Neural cell (in vitro differentiated cells): ENCODE measurements around the gene MTHFD1L. TPM values are rescaled to one million over a fixed set of nuclear protein-coding genes. Genes with fewer than 3 reads are reported as not detected.

Experiments
- H2AFZ ChIP-seq: fragments of 200-600, 300-800 bp; sonication (generic), shearing (Covaris generic); 2 replicates; pipeline ENCODE4 v1.6.0; 2014; ENCODE audit warnings: low read depth, mild to moderate bottlenecking, antibody characterized with exemption, low read length, moderate library complexity
- H3F3A ChIP-seq: fragments of 200-600 bp; shearing (Covaris generic); 2 replicates; pipeline ENCODE4 v1.6.1; 2016; ENCODE audit warnings: mild to moderate bottlenecking, moderate library complexity, mixed read lengths, antibody characterized with exemption, low read length; ENCODE audit not compliant: insufficient read depth, poor library complexity, severe bottlenecking
- H3K27ac ChIP-seq: fragments of 200-600, 300-800 bp; sonication (generic), shearing (Covaris generic); 2 replicates; pipeline ENCODE4 v1.5.1; 2014; ENCODE audit warnings: mild to moderate bottlenecking, low read length, moderate library complexity
- H3K27me3 ChIP-seq: fragments of 300-800, 200-600 bp; sonication (generic), shearing (Covaris generic); 2 replicates; pipeline ENCODE4 v1.6.0; 2014; ENCODE audit warnings: mild to moderate bottlenecking, low read depth, low read length, moderate library complexity; ENCODE audit not compliant: insufficient read depth
- H3K36me3 ChIP-seq: fragments of 300-800, 200-600 bp; sonication (generic), shearing (Covaris generic); 2 replicates; pipeline ENCODE4 v1.5.1; 2014; ENCODE audit warnings: mild to moderate bottlenecking, antibody characterized with exemption, low read length, moderate library complexity; ENCODE audit not compliant: insufficient read depth
- H3K4me2 ChIP-seq: fragments of 300-800, 200-600 bp; sonication (generic), shearing (Covaris generic); 2 replicates; pipeline ENCODE4 v1.6.0; 2014; ENCODE audit warnings: mild to moderate bottlenecking, low read length
- H3K4me3 ChIP-seq: fragments of 300-800, 200-600 bp; sonication (generic), shearing (Covaris generic); 2 replicates; pipeline ENCODE4 v1.5.1; 2014; ENCODE audit warnings: mild to moderate bottlenecking, low read length, moderate library complexity
- H3K79me2 ChIP-seq: fragments of 200-600 bp; shearing (Covaris generic); replicated peaks from 2 replicates; pipeline ENCODE4 v1.6.0; 2014; ENCODE audit warnings: mild to moderate bottlenecking, low read length, moderate library complexity; ENCODE audit not compliant: insufficient read depth
- H3K9ac ChIP-seq: fragments of 300-800, 200-600 bp; sonication (generic), shearing (Covaris generic); 2 replicates; pipeline ENCODE4 v1.6.1; 2016; ENCODE audit warnings: mild to moderate bottlenecking, low read length, mixed read lengths
- H3K9me2 ChIP-seq: fragments of 200-600 bp; shearing (Covaris generic); 2 replicates; pipeline ENCODE4 v1.6.1; 2016; ENCODE audit warnings: mild to moderate bottlenecking, low read length, mixed read lengths; ENCODE audit not compliant: insufficient read depth
- H3K9me3 ChIP-seq: fragments of 200-600, 300-800 bp; sonication (generic), shearing (Covaris generic); 2 replicates; pipeline ENCODE4 v1.6.1; 2016; ENCODE audit warnings: mild to moderate bottlenecking, mixed run types, low read length, moderate library complexity, mixed read lengths
- H4K20me1 ChIP-seq: fragments of 200-600 bp; shearing (Covaris generic); 2 replicates; pipeline ENCODE4 v1.6.1; 2016; ENCODE audit warnings: mild to moderate bottlenecking, mixed run types; ENCODE audit not compliant: insufficient read depth
- CTCF ChIP-seq: fragments of 450-650 bp; IDR thresholded peaks from 2 replicates; pipeline ENCODE4 v1.5.1; 2014; ENCODE audit warnings: antibody characterized with exemption, mild to moderate bottlenecking, moderate library complexity; ENCODE audit not compliant: poor library complexity, severe bottlenecking
- EP300 ChIP-seq: fragments of 450-650 bp; conservative IDR thresholded peaks from 2 replicates; pipeline ENCODE4 v1.6.1; 2014; ENCODE audit warnings: antibody characterized with exemption, mild to moderate bottlenecking, moderate library complexity; ENCODE audit not compliant: poor library complexity, severe bottlenecking
- EZH2 ChIP-seq: fragments of 200-600, 300-800 bp; shearing (Covaris generic), sonication (generic); IDR thresholded peaks from 2 replicates; pipeline ENCODE4 v1.6.1; 2014; ENCODE audit warnings: antibody characterized with exemption, low read length, borderline replicate concordance, mild to moderate bottlenecking; ENCODE audit not compliant: insufficient read depth, poor library complexity, severe bottlenecking
- MXI1 ChIP-seq: fragments of 450-650 bp; conservative IDR thresholded peaks from 2 replicates; pipeline ENCODE4 v1.6.1; 2014; ENCODE audit warnings: antibody characterized with exemption, mild to moderate bottlenecking; ENCODE audit not compliant: poor library complexity, severe bottlenecking
- POLR2AphosphoS5 ChIP-seq: IDR thresholded peaks from 2 replicates; pipeline ENCODE4 v1.6.1; 2012
- RAD21 ChIP-seq: fragments of 450-650 bp; conservative IDR thresholded peaks from 2 replicates; pipeline ENCODE4 v1.6.1; 2014; ENCODE audit warnings: antibody characterized with exemption, mild to moderate bottlenecking, moderate library complexity
- REST ChIP-seq: IDR thresholded peaks from 2 replicates; pipeline ENCODE4 v1.6.1; 2012; ENCODE audit warnings: borderline replicate concordance
- SMC3 ChIP-seq: fragments of 450-650 bp; conservative IDR thresholded peaks from 2 replicates; pipeline ENCODE4 v1.6.1; 2014; ENCODE audit warnings: antibody characterized with exemption, mild to moderate bottlenecking, moderate library complexity; ENCODE audit not compliant: poor library complexity
- TAF1 ChIP-seq: IDR thresholded peaks from 2 replicates; pipeline ENCODE4 v1.6.1; 2012; ENCODE audit warnings: low read depth
- polyA plus RNA-seq: library from polyadenylated mRNA; depleted of rRNA; stranded (reverse); fragments of >200 nt; gene quantifications from 2 replicates; pipeline ENCODE4 v1.2.3, GENCODE V29; 2014

The MTHFD1L gene
- polyA plus RNA-seq, 1 donor from 2014 or later, result 6.3 TPM

GRCh38 chr6:150895928-150896632 lies 30.6 kb downstream of the MTHFD1L start:
- Histone ChIP-seq H3K79me2 (no peaks in the 10 kb centered on the region), H3K9me2 (no peaks in the 10 kb centered on the region), H3K27me3 (no peaks in the 10 kb centered on the region), H3K4me3 (no peak overlapping the region), H2AFZ (no peak overlapping the region), H4K20me1 (no peaks in the 10 kb centered on the region), H3K4me2 (no peak overlapping the region), H3K36me3 (no peaks in the 10 kb centered on the region), H3K9ac (no peak overlapping the region), H3F3A (no peaks in the 10 kb centered on the region), H3K27ac (no peak overlapping the region), H3K9me3 (no peaks in the 10 kb centered on the region)
- TF ChIP-seq MXI1 (no peak), POLR2AphosphoS5 (no peak), SMC3 (no peak), CTCF (no peak), TAF1 (no peak), RAD21 (no peak), EZH2 (no peak), REST (no peak), EP300 (no peak)

DNA sequence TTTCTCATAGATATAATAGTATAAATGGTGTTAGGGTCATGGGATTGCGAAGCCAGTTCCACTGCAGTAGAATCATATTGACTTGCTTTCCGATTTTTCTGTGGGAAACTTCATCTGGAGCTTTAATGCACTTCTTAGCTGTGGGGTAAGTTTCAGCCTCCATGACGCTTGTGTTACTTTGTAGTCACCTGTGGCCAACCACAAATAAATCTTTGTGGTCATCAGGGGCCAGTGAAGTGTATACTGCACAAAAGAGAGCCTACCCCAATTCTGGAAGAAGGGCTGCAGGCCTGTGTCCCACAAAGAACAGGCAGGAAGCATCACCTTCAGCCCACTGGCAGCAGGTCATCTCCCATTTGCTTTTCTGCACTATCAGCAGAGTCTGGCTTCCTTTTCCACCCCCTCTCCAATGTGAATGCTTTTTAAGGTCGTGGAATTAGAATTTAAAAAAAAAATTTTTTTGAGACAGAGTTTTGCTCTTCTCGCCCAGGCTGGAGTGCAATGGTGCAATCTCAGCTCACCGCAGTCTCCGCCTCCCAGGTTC lies 32.0 kb downstream of the MTHFD1L start:
- Histone ChIP-seq H3K4me2 (no peak overlapping the region), H3K4me3 (no peak overlapping the region), H4K20me1 (no peaks in the 10 kb centered on the region), H3K79me2 (no peaks in the 10 kb centered on the region), H3K36me3 (no peaks in the 10 kb centered on the region), H3K9me2 (no peaks in the 10 kb centered on the region), H3K9me3 (no peaks in the 10 kb centered on the region), H3F3A (no peaks in the 10 kb centered on the region), H3K27me3 (no peaks in the 10 kb centered on the region), H3K9ac (no peak overlapping the region), H3K27ac (no peak overlapping the region), H2AFZ (no peak overlapping the region)
- TF ChIP-seq POLR2AphosphoS5, result no peak
- no peak for TF ChIP-seq TAF1
- TF ChIP-seq REST, result no peak
- no peak for TF ChIP-seq EP300
- no peak for TF ChIP-seq SMC3
- TF ChIP-seq MXI1, result no peak
- no peak for TF ChIP-seq CTCF
- TF ChIP-seq EZH2, result no peak
- TF ChIP-seq RAD21, result no peak
